ENCODE data around the gene CADPS2.

- no peak for TF ChIP-seq CTCF (IDR thresholded peaks at IDR 0.05)
- TF ChIP-seq POLR2A (IDR thresholded peaks at IDR 0.05), result no peak
Measured at GRCh38 chr7:122673951-122674350, 212.3 kb downstream of the CADPS2 start.
